Neural cell (in vitro differentiated cells): ENCODE data around the gene SLAMF7. TPM values are rescaled to one million over a fixed set of nuclear protein-coding genes. Genes with fewer than 3 reads are reported as not detected.
"Not testable (repeated sequence)": the region's sequence is repeated elsewhere in the genome, so short reads cannot be mapped to it uniquely, and the experiment has no call there.

Experiments
- H2AFZ ChIP-seq: fragments of 200-600, 300-800 bp; sonication (generic), shearing (Covaris generic); 2 replicates; pipeline ENCODE4 v1.6.0; 2014; ENCODE audit warnings: low read depth, mild to moderate bottlenecking, antibody characterized with exemption, low read length, moderate library complexity
- H3F3A ChIP-seq: fragments of 200-600 bp; shearing (Covaris generic); 2 replicates; pipeline ENCODE4 v1.6.1; 2016; ENCODE audit warnings: mild to moderate bottlenecking, moderate library complexity, mixed read lengths, antibody characterized with exemption, low read length; ENCODE audit not compliant: insufficient read depth, poor library complexity, severe bottlenecking
- H3K27ac ChIP-seq: fragments of 200-600, 300-800 bp; sonication (generic), shearing (Covaris generic); 2 replicates; pipeline ENCODE4 v1.5.1; 2014; ENCODE audit warnings: mild to moderate bottlenecking, low read length, moderate library complexity
- H3K27me3 ChIP-seq: fragments of 300-800, 200-600 bp; sonication (generic), shearing (Covaris generic); 2 replicates; pipeline ENCODE4 v1.6.0; 2014; ENCODE audit warnings: mild to moderate bottlenecking, low read depth, low read length, moderate library complexity; ENCODE audit not compliant: insufficient read depth
- H3K36me3 ChIP-seq: fragments of 300-800, 200-600 bp; sonication (generic), shearing (Covaris generic); 2 replicates; pipeline ENCODE4 v1.5.1; 2014; ENCODE audit warnings: mild to moderate bottlenecking, antibody characterized with exemption, low read length, moderate library complexity; ENCODE audit not compliant: insufficient read depth
- H3K4me2 ChIP-seq: fragments of 300-800, 200-600 bp; sonication (generic), shearing (Covaris generic); 2 replicates; pipeline ENCODE4 v1.6.0; 2014; ENCODE audit warnings: mild to moderate bottlenecking, low read length
- H3K4me3 ChIP-seq: fragments of 300-800, 200-600 bp; sonication (generic), shearing (Covaris generic); 2 replicates; pipeline ENCODE4 v1.5.1; 2014; ENCODE audit warnings: mild to moderate bottlenecking, low read length, moderate library complexity
- H3K79me2 ChIP-seq: fragments of 200-600 bp; shearing (Covaris generic); replicated peaks from 2 replicates; pipeline ENCODE4 v1.6.0; 2014; ENCODE audit warnings: mild to moderate bottlenecking, low read length, moderate library complexity; ENCODE audit not compliant: insufficient read depth
- H3K9ac ChIP-seq: fragments of 300-800, 200-600 bp; sonication (generic), shearing (Covaris generic); 2 replicates; pipeline ENCODE4 v1.6.1; 2016; ENCODE audit warnings: mild to moderate bottlenecking, low read length, mixed read lengths
- H3K9me2 ChIP-seq: fragments of 200-600 bp; shearing (Covaris generic); 2 replicates; pipeline ENCODE4 v1.6.1; 2016; ENCODE audit warnings: mild to moderate bottlenecking, low read length, mixed read lengths; ENCODE audit not compliant: insufficient read depth
- H3K9me3 ChIP-seq: fragments of 200-600, 300-800 bp; sonication (generic), shearing (Covaris generic); 2 replicates; pipeline ENCODE4 v1.6.1; 2016; ENCODE audit warnings: mild to moderate bottlenecking, mixed run types, low read length, moderate library complexity, mixed read lengths
- H4K20me1 ChIP-seq: fragments of 200-600 bp; shearing (Covaris generic); 2 replicates; pipeline ENCODE4 v1.6.1; 2016; ENCODE audit warnings: mild to moderate bottlenecking, mixed run types; ENCODE audit not compliant: insufficient read depth
- EP300 ChIP-seq: fragments of 450-650 bp; conservative IDR thresholded peaks from 2 replicates; pipeline ENCODE4 v1.6.1; 2014; ENCODE audit warnings: antibody characterized with exemption, mild to moderate bottlenecking, moderate library complexity; ENCODE audit not compliant: poor library complexity, severe bottlenecking
- EZH2 ChIP-seq: fragments of 200-600, 300-800 bp; shearing (Covaris generic), sonication (generic); IDR thresholded peaks from 2 replicates; pipeline ENCODE4 v1.6.1; 2014; ENCODE audit warnings: antibody characterized with exemption, low read length, borderline replicate concordance, mild to moderate bottlenecking; ENCODE audit not compliant: insufficient read depth, poor library complexity, severe bottlenecking
- MXI1 ChIP-seq: fragments of 450-650 bp; conservative IDR thresholded peaks from 2 replicates; pipeline ENCODE4 v1.6.1; 2014; ENCODE audit warnings: antibody characterized with exemption, mild to moderate bottlenecking; ENCODE audit not compliant: poor library complexity, severe bottlenecking
- POLR2AphosphoS5 ChIP-seq: IDR thresholded peaks from 2 replicates; pipeline ENCODE4 v1.6.1; 2012
- RAD21 ChIP-seq: fragments of 450-650 bp; conservative IDR thresholded peaks from 2 replicates; pipeline ENCODE4 v1.6.1; 2014; ENCODE audit warnings: antibody characterized with exemption, mild to moderate bottlenecking, moderate library complexity
- SMC3 ChIP-seq: fragments of 450-650 bp; conservative IDR thresholded peaks from 2 replicates; pipeline ENCODE4 v1.6.1; 2014; ENCODE audit warnings: antibody characterized with exemption, mild to moderate bottlenecking, moderate library complexity; ENCODE audit not compliant: poor library complexity
- TAF1 ChIP-seq: IDR thresholded peaks from 2 replicates; pipeline ENCODE4 v1.6.1; 2012; ENCODE audit warnings: low read depth
- polyA minus RNA-seq: library from RNA; depleted of rRNA, polyadenylated mRNA; stranded (reverse); fragments of >200 nt; gene quantifications from 2 replicates; pipeline ENCODE4 v1.2.3, GENCODE V29; 2014
- polyA plus RNA-seq: library from polyadenylated mRNA; depleted of rRNA; stranded (reverse); fragments of >200 nt; gene quantifications from 2 replicates; pipeline ENCODE4 v1.2.3, GENCODE V29; 2014
- TF ChIP-seq, protein P1 (sequence below): fragments of 450-650 bp; IDR thresholded peaks from 2 replicates; pipeline ENCODE4 v1.5.1; 2014; ENCODE audit warnings: antibody characterized with exemption, mild to moderate bottlenecking, moderate library complexity; ENCODE audit not compliant: poor library complexity, severe bottlenecking
- TF ChIP-seq, protein P2 (sequence below): IDR thresholded peaks from 2 replicates; pipeline ENCODE4 v1.6.1; 2012; ENCODE audit warnings: borderline replicate concordance

SLAMF7 gene
- polyA plus RNA-seq (not detected in 2 replicates), polyA minus RNA-seq (not detected in 2 replicates)

DNA sequence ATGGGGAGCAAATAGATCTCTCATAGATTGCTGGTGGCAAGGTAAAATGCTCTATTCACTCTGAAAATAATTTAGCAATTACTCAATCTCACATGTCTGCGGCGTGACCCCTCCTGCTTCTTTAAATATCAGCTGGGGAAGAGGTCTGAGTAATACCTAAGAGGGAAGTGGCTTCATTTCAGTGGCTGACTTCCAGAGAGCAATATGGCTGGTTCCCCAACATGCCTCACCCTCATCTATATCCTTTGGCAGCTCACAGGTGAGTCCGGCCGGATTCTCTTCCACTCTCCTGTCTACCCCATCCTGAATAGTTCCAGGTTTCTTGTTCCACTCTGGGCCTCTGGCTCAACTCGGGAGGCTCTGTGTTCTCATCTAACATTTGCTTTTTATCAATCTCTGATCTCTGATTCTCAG is at the start of gene SLAMF7:
SLAMF7 (plus strand) TSS at position 150 of the 414 bp plus-strand sequence; CDS start at position 205, 55 bp downstream.
- Histone ChIP-seq H3K36me3 (no peaks in the 10 kb centered on the region), H4K20me1 (no peaks in the 10 kb centered on the region), H3K4me2 (no peak within 1 kb of the TSS), H3K27me3 (no peaks in the 10 kb centered on the region), H3K79me2 (no peaks in the 10 kb centered on the region), H3K9me3 (no peaks in the 10 kb centered on the region), H3K4me3 (no peak within 1 kb of the TSS), H3F3A (no peaks in the 10 kb centered on the region), H2AFZ (no peak within 1 kb of the TSS), H3K27ac (no peak within 1 kb of the TSS), H3K9me2 (no peaks in the 10 kb centered on the region), H3K9ac (no peak within 1 kb of the TSS)
- TF ChIP-seq SMC3: no peak
- no peak for TF ChIP-seq RAD21
- TF ChIP-seq EP300: no peak
- TF ChIP-seq, protein P1, sequence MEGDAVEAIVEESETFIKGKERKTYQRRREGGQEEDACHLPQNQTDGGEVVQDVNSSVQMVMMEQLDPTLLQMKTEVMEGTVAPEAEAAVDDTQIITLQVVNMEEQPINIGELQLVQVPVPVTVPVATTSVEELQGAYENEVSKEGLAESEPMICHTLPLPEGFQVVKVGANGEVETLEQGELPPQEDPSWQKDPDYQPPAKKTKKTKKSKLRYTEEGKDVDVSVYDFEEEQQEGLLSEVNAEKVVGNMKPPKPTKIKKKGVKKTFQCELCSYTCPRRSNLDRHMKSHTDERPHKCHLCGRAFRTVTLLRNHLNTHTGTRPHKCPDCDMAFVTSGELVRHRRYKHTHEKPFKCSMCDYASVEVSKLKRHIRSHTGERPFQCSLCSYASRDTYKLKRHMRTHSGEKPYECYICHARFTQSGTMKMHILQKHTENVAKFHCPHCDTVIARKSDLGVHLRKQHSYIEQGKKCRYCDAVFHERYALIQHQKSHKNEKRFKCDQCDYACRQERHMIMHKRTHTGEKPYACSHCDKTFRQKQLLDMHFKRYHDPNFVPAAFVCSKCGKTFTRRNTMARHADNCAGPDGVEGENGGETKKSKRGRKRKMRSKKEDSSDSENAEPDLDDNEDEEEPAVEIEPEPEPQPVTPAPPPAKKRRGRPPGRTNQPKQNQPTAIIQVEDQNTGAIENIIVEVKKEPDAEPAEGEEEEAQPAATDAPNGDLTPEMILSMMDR: no peak
- no peak for TF ChIP-seq POLR2AphosphoS5

- not testable (repeated sequence) for H3K36me3 ChIP-seq, H3K27me3 ChIP-seq, H2AFZ ChIP-seq, H3K9me3 ChIP-seq, H3K9ac ChIP-seq, H3K4me2 ChIP-seq, H3K27ac ChIP-seq, H3K79me2 ChIP-seq, H3F3A ChIP-seq, H4K20me1 ChIP-seq, H3K4me3 ChIP-seq, H3K9me2 ChIP-seq
Measured at GRCh38 chr1:160692390-160692789, 46.7 kb upstream of the SLAMF7 start.

DNA sequence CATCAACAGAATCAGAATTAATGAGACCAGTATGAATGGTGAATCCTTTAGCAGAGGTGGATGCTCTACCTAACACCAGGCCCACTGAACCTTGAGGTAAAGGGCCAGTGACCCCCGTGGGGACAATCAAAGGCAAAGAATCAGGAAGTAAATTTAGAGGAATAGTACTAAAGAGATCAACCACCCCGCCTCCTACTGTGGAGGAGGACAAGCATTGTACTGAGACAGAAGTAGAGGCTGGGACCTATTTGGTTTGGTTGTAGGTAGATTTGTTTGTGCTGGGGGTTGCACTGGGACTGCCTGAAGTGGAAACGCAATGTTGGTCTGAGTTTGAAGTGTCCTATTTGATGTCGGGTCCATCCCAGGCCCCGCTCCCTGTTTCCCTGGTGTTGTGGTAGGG is 36.9 kb upstream of the SLAMF7 start:
- Histone ChIP-seq H3K4me2 (no peak overlapping the region), H3K4me3 (no peak overlapping the region), H3K36me3 (no peaks in the 10 kb centered on the region), H3K27me3 (no peaks in the 10 kb centered on the region), H3K79me2 (no peaks in the 10 kb centered on the region), H3K9me3 (no peaks in the 10 kb centered on the region), H3F3A (no peaks in the 10 kb centered on the region), H3K27ac (no peak overlapping the region), H2AFZ (no peak overlapping the region), H3K9ac (no peak overlapping the region), H3K9me2 (no peaks in the 10 kb centered on the region), H4K20me1 (no peaks in the 10 kb centered on the region)
- TF ChIP-seq RAD21: no peak
- TF ChIP-seq SMC3: no peak
- TF ChIP-seq, protein P2, sequence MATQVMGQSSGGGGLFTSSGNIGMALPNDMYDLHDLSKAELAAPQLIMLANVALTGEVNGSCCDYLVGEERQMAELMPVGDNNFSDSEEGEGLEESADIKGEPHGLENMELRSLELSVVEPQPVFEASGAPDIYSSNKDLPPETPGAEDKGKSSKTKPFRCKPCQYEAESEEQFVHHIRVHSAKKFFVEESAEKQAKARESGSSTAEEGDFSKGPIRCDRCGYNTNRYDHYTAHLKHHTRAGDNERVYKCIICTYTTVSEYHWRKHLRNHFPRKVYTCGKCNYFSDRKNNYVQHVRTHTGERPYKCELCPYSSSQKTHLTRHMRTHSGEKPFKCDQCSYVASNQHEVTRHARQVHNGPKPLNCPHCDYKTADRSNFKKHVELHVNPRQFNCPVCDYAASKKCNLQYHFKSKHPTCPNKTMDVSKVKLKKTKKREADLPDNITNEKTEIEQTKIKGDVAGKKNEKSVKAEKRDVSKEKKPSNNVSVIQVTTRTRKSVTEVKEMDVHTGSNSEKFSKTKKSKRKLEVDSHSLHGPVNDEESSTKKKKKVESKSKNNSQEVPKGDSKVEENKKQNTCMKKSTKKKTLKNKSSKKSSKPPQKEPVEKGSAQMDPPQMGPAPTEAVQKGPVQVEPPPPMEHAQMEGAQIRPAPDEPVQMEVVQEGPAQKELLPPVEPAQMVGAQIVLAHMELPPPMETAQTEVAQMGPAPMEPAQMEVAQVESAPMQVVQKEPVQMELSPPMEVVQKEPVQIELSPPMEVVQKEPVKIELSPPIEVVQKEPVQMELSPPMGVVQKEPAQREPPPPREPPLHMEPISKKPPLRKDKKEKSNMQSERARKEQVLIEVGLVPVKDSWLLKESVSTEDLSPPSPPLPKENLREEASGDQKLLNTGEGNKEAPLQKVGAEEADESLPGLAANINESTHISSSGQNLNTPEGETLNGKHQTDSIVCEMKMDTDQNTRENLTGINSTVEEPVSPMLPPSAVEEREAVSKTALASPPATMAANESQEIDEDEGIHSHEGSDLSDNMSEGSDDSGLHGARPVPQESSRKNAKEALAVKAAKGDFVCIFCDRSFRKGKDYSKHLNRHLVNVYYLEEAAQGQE: no peak
- TF ChIP-seq EZH2: no peak
- no peak for TF ChIP-seq TAF1
- no peak for TF ChIP-seq EP300
- TF ChIP-seq MXI1: no peak
- TF ChIP-seq, protein P1: no peak
- TF ChIP-seq POLR2AphosphoS5: no peak
